HG03064 (cell line): ENCODE data around the gene TUBGCP3.

Experiments used
- ATAC-seq: cut with Tn5 transposase; IDR thresholded peaks from one replicate; pipeline ENCODE4 v1.9.1; 2021; ENCODE audit warnings: low read depth; ENCODE audit not compliant: unreplicated experiment

The TUBGCP3 gene

GRCh38 chr13:112617754-112618375 is 29.9 kb upstream of the TUBGCP3 start:
- ATAC-seq: no peak

- ATAC-seq: no peak
Observed at GRCh38 chr13:112616586-112617362, 28.8 kb upstream of the TUBGCP3 start.

DNA sequence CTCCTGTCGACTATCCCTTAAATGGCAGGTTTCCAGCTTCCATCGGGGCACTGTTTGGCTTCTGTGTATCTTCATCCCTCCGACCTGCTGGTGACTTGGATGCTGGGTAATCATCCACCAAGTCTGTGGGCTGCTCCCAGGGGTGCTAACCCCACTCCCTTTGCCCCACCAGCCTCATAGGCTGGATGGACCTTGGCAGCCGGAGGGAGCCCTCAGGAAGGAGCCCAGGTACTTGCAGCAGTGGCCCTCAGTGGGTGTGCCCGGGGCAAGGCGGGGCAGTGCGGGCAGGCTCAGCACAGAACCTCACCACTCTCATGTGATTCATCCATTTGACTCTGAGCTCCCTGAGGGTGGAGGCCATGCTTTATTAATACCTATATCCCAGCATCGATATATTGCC is 27.4 kb upstream of the TUBGCP3 start:
- no peak for ATAC-seq

GRCh38 chr13:112614835-112615234 is 26.9 kb upstream of the TUBGCP3 start:
- no peak for ATAC-seq

DNA sequence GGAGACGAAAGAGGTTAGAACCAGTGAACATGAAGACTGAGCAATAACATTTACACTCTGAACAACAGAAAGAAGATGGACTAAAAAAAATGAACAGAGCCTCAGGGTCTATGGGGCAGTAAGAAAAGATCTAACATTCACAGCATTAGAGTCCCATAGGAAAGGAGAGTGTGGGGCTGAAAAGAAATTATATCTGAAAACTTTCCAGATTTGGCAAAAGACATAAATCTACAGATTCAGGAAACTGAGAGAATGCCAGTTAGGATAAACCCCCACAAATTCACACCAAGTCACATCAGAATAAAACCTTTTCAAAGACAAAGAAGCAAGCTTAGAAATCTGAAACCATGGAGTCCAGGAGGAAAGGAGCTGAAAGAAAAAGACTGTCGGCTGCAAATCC is 20.3 kb upstream of the TUBGCP3 start:
- ATAC-seq: no peak

DNA sequence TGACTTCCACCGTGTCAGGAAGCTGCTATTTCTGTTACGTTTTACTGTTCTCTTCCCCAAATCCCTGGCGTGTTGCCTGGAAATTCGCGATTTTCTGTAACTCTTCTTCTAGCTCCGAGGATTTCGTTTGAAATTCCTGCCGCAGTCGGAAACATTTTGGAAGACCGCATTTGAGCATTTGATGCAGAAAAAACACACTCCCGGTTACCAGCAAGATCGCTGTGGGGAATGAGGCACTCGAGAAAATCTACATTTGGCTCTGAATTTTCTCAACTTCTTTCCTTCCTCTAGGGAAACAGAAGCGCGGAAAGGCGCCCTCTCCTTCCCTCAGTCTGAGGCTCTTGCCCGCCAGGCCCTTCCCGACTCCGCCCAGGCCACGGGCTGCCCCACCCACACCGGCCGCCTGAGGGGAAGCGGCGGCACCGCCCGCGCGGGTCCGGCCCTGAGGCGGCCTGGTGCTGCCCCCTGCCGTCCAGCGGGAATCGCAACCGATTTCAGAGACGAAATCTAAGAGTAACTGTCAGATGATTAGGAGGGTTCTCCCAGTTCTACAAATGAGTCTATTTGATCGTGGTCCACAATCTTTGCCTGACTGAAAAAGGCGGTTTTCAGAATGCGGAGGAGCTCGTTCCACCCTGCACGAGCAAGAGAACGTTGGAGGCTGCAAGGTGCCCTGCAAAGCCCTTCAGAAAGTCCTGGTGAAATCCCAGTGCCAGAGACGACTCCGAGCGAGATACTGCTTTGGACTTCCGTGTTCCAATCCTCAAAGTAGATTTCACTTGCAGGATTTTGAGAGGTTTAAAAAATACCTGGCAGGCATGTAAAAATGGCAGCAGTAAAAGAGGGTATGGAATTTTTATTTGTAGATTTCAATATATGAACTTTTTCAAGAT is 18.4 kb upstream of the TUBGCP3 start:
- peak; percentile 100 for ATAC-seq

DNA sequence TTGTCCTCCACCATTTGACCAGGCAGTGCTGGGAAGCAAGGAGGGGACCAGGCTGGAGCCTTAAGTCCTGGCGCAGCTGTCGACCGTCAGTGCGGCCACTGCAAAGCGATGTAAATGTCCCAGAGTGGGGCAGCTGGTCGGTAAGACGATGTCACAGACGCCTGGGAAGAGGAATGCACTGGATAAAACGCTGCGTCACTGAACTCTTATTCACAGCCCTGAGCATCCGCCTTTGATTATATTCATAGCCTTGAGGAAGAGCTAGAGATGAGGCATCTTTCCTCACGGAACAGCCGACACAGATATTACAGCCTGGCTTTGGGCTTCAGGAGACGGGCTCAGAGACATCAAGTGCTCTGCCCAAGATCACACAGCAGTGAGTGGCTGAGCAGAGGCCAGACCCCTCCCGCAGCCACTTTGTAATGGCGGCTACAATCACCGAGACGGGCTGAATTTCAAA is 17.6 kb upstream of the TUBGCP3 start:
- ATAC-seq: no peak

- no peak for ATAC-seq
Observed at GRCh38 chr13:112603641-112604225, 15.8 kb upstream of the TUBGCP3 start.

DNA sequence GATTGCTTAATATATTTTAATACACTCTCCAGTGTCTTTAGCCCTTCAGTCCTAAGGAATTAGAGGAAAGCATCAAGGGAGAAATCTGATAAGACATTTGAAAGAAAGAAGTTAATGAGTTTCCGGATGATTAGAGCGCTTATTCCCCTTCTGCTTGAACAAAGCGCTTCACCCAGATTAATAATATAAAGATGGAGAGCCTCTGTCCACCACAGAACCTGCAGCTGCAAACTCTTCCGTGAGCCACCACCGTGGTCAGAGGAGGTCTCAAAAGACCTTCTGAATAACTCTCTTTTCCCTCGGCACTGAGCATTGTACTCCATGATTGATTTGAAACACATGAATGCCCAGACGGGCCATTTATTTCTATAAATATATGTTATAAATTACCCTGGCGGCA is 14.2 kb upstream of the TUBGCP3 start:
- no peak for ATAC-seq

- ATAC-seq: no peak
Observed at GRCh38 chr13:112601371-112601770, 13.4 kb upstream of the TUBGCP3 start.

- no peak for ATAC-seq
Observed at GRCh38 chr13:112596235-112596634, 8.3 kb upstream of the TUBGCP3 start.

- ATAC-seq: no peak
Observed at GRCh38 chr13:112592647-112593046, 4.7 kb upstream of the TUBGCP3 start.

- no peak for ATAC-seq
Observed at GRCh38 chr13:112592181-112592580, 4.2 kb upstream of the TUBGCP3 start.

DNA sequence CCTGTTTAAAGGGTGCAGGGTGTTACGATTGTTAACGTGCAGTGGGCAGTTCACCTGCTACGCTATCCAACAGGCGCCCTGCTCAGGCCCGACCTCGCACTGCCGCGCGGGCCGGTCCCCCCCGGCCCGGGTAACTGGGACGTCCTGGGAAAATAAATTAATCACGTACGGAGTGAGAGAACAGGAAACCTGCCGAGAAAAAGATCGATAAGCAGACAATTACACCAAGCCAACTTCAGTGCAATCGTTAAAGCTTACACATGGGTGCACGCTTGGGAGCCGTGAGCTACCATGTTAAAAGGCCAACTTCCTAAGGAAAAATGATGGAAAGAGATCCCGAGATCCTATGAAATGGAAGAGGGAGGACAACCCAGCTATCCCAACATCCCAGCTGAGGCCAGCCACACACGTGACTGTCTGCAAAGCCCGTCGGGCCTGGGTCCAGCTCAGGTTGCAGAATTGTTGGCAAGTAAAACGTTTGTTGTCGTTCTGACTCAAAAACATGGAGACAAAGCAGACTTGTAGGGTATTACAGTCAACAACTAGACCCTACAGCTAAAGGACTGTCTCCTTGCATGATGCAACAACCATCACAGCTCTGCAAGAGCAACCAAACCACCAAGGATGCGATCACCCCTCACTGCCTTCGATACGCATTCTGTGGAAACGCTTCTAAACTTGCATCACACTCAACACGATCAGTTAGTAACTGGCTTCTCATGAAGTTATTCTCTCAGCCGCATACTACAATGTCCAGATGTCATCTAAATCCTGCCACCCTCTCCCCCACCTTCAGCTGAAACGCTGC is 741 bp upstream of the TUBGCP3 start:
- ATAC-seq: no peak

GRCh38 chr13:112587212-112587763 is 665 bp downstream of the TUBGCP3 start:
- peak; percentile 54 for ATAC-seq

DNA sequence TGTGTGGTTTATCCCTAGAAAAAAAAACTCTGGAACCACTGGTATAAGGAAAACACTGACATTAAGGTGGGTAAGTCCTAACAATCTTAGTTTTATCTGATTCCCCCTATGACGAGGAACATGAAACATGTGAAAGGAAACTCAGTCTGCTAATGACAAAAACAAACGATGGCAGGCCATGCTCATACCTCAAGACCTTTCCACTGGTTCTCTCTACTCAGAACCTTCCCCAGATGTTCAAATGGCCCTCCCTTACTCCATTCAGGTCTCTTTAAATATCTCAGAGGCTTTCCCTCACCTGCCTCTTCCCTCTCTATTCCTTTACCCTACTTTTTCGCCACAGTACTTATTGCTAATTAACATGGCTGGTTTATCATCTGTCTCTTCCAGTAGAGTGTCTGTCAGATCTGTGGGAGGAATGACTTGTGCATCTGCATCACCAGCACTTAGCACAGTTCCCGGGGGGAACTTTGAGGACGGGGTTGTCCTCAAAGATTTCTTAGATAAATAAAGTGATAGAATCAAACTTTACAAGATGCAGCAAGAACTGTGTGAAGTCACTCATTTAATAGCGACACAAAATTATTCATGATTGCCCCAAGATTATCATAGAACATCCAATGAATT is 1.5 kb downstream of the TUBGCP3 start:
- no peak for ATAC-seq

- peak; percentile 43 for ATAC-seq
Observed at GRCh38 chr13:112583592-112584277, 4.2 kb downstream of the TUBGCP3 start.

DNA sequence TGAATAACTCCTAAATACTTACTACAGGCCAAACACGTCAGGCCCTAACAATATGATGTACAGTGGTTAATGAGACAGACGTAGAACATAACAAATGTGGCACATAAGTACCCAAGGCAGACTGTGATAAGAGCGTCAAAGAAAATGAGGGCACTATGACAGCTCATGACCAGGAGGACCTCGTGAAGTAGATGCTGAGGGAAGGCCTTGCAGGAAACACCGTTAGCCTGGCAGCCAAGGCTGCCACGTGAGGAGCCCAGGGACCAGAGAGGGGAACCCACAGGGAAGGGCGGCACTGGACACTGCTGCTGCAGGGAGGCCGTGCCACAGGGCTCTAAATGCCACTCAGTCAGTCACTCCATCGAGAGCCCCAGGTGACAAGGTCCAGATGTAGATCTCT is 5.7 kb downstream of the TUBGCP3 start:
- ATAC-seq: no peak

- ATAC-seq: no peak
Observed at GRCh38 chr13:112580912-112581311, 7.0 kb downstream of the TUBGCP3 start.
